Skin epidermis (tissue), 12 donors: ENCODE results near the gene HOXC13.

ENCODE experiments used
- H3K27ac ChIP-seq, 21 experiments: fragments of 200-600 bp; sonication (generic) in 11 of 21; one replicate each; pipeline ENCODE4 v1.5.0; 2020; ENCODE audit warnings: mild to moderate bottlenecking in 3 of 21, inconsistent platforms in 2 of 21, moderate library complexity in 2 of 21
- H3K4me3 ChIP-seq, 7 experiments: fragments of 200-600 bp; sonication (generic) in 2 of 7; one replicate each; pipeline ENCODE4 v1.5.0; 2020; ENCODE audit warnings: inconsistent platforms in 2 of 7, mild to moderate bottlenecking in 2 of 7, moderate library complexity in 1 of 7

The HOXC13 gene, protein sequence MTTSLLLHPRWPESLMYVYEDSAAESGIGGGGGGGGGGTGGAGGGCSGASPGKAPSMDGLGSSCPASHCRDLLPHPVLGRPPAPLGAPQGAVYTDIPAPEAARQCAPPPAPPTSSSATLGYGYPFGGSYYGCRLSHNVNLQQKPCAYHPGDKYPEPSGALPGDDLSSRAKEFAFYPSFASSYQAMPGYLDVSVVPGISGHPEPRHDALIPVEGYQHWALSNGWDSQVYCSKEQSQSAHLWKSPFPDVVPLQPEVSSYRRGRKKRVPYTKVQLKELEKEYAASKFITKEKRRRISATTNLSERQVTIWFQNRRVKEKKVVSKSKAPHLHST

DNA sequence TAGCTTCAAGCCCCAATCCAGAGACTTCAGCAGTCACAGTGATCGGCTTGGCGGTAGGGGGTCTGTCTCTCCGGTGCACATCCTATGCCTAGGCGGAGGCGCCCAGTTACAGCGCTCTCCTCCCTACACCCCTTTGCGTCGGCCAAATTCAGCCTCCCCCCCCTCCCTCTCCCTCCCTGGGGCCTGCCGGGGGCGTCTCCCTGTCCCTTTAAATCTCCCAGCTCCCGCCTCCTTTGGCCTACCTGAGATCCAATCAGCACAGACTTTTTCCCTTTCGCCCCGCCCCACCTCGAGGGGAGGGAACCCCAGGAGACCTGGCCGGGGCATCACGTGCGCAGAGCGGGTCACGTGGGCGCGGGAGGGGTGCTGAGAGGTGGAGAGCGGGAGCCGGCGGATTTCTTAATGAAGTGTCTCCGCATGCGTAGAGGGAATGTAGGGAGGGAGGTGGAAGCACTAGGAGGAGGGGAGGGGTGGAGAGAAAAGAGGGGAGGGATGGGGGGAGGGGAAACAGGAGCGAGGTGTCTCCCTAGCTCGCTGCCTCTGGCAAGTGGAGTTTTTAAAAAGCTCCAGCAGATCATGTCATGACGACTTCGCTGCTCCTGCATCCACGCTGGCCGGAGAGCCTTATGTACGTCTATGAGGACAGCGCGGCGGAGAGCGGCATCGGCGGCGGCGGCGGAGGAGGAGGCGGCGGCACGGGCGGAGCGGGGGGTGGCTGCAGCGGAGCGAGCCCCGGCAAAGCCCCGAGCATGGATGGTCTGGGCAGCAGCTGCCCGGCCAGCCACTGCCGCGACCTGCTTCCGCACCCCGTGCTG lies at the start of gene HOXC13:
TSS of gene HOXC13 (plus strand) at position 506 of the 815 bp plus-strand sequence. CDS start at position 582, 76 bp downstream.
- H3K4me3 ChIP-seq = peak within 1 kb of the TSS; percentile 33 to 58 (median 40)
- peak within 1 kb of the TSS in 19 of 21 experiments; percentile 47 to 89 (median 72) for H3K27ac ChIP-seq

DNA sequence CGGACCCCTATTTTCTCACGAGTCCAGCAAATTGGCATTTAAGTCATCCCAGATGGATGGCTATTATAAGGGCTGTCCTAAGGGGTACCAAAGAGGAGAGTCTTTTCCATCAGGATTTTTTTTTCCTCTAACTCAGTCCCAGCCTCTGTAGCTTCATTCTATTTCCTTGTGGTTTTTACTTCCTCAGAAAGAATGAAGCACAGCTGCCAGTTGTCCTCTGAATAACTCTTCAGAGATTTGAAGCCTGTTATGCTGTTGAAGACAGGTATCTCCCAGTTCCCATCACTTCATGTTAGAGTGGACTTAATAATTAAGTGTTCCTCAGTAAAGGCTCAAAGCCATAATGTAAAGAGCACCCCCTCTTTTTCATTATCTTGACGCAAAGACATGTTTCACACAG lies 48.5 kb upstream of the HOXC13 start:
- no peak overlapping the region for H3K4me3 ChIP-seq
- no peak overlapping the region for H3K27ac ChIP-seq

DNA sequence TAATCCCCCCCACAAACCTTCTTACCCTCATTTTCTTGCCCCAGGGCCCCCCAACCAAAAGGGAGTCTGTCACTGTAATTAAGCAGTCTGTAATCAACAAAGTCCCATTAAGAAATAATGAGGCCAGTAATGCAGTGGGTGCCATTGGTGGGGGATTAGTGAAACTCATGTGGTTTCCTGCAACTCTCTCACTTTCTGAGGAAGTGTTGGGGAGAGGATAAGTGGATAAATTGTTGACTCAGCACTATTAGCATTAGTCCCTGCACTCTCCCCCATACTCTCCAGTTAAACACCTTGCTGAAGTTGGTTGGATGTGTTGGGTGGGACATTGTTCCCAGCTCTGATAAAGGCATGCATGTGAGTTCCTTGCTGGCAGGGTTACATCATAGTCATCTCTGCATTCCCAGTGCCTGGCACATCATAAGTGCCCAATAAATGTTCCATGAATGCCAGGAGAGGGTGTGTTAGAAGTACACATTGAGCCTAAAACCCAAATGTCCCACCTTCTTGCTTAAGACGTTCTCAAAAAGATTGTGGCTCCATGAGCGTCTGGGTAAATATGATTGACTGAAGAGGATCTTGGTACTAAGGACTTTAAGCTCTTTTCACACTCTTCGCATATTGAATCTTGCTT lies 45.8 kb upstream of the HOXC13 start:
- Histone ChIP-seq H3K27ac (no peak overlapping the region), H3K4me3 (no peak overlapping the region)

DNA sequence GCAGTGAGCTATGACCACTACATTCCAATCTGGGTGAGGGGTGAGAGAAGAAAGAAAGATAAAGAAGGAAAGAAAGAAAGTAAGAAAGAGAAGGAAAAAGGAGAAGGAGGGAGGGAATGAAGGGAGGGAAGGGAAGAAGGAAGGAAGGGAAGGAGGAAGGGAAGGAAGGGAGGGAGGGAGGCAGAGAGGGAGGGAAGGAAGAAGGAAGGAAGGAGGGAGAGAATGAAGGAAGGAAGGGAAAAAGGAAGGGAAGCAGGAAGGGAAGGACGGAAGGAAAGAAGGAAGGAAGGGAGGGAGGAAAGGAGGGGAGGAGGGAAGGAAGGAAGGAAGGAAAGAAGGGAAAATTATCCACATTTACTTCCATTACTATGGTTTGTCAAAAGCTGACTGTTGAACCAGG lies 39.4 kb upstream of the HOXC13 start:
- H3K4me3 ChIP-seq = no peak overlapping the region
- no peak overlapping the region for H3K27ac ChIP-seq

DNA sequence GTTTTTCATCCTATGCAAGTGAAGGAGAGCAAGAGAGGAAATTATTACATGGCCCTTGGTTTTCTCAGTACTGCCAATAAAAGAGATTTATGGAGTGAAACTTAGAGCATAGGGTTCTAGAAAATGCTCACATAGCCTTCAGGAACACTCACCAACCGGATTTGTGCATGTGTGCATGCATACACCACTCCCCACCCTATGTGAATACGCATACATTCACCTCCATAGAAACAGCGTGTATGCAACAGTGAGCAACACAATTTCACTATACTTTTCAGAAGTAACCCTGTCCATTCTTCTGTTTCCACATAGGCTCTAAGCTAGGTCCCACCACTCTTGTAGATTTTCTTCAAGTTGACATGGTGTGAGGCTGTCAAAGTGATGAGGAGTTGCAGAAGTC lies 31.5 kb upstream of the HOXC13 start:
- Histone ChIP-seq H3K4me3 (no peak overlapping the region), H3K27ac (no peak overlapping the region)

DNA sequence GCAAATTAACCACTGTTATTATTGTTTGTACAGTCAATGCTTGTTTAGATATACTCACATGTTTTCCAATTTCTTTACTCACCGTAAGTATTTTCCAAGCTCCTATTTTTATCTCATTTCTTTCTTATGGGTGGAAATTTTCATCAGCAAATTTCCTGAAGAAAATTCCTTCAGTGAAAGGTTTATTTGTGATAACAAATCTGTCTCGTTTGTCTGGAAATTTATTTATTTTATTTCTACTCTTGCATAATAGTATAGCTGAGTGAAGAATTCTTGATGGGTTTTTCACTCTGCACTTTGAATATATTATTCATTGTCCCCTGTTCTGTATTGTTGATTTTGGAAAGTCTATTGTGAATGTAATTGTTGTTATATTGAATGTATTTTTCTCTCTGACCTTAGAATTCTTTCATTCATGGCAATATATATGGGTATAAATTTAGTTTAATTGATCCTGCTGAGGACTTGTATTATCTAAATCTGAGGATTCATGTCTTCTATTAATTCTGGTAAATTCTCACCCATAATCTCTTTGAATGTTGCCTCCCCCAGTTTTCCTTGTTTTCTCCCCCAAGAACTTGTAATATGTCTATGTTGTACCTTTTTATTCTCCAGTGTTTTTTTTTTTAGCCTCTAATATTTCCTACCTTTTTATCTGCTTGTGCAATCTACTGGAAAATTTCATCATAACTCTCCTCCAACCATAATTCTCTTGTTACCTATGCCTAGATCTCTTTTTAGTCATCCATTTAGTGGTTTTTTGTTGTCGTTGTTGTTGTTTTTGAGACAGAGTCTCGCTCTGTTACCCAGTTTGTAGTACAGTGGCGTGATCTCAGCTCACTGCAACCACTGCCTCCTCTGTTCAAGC lies 21.6 kb upstream of the HOXC13 start:
- no peak overlapping the region for H3K4me3 ChIP-seq
- no peak overlapping the region for H3K27ac ChIP-seq

DNA sequence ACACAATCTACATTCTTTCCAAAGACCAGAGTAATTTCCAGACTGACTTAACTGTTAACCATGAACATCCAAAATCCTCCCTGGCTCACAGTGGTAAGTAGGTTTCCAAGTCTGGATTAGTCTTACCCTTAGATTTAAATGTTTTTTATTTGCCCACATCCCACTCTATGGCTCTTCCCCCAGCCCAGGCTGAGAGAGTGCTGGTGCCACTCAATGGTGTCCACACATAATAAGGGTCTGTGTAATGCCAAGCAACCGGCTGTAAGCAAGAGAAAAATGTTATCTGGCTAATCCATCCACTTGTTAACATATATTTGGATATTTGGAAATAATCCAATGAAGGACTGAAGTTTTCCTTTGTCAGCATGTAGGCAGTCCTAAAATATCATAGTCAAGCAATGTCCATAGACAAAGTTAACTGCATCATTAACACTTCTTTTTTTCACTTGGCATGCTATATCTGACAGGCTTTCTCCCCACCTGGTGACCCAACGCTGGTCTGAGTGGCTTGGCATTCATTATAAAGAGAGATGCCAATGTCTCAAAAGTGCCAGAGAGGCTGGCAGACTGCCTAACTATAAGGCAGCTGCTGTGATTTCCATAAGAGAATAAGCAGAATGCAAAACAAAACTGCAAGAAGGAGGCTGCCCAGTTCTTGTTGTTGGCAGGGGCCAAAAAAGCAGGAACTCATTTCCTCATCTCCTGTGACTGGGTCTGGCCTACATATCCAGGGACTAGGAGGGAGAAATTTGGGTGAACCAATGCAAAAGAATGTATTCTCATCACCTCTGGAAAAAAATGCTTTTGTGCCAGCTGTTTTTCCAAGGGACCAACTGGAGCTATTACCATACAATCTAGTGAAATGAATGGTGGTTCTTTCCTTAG lies 13.9 kb upstream of the HOXC13 start:
- Histone ChIP-seq H3K27ac (no peak overlapping the region), H3K4me3 (no peak overlapping the region)

DNA sequence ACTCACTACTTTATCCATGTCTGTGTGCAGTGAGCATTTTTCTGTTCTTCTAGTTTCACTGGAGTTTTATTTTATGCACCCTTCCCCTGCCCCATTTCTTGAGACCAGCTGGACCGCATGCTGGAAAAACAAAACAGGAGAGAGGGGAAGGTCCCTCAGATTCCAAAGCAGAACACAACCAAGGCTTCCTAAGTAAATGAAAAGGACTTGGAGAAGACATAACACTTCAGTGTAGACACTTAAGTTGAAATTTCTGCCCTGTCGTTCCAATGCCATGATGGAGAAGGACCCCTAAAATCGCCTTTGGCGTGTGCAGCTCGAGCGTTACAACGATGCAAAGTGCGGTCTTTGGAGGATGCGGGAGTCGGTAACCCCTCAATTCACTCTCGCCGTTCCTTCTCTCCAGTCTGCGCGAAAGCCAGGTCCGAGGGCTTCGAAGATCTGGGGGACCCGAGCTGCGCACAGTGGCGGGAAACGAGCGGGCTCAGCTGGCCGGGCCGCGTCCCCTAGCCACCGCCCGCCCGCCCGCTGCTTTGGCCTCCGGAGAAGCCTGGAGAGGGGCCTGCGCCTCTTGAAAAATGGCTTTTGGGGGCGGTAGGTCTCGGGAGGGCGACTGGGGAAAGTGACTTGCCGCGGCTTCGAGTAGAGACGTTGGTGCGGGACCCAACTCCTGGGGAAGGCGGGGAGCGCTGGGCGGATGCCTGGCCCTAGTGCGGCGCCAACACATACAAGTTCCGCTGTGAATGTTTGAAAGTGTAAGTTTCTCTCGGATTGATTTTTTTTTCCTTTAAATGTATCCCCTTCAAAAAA lies 11.2 kb upstream of the HOXC13 start:
- H3K27ac ChIP-seq = no peak overlapping the region
- no peak overlapping the region for H3K4me3 ChIP-seq

DNA sequence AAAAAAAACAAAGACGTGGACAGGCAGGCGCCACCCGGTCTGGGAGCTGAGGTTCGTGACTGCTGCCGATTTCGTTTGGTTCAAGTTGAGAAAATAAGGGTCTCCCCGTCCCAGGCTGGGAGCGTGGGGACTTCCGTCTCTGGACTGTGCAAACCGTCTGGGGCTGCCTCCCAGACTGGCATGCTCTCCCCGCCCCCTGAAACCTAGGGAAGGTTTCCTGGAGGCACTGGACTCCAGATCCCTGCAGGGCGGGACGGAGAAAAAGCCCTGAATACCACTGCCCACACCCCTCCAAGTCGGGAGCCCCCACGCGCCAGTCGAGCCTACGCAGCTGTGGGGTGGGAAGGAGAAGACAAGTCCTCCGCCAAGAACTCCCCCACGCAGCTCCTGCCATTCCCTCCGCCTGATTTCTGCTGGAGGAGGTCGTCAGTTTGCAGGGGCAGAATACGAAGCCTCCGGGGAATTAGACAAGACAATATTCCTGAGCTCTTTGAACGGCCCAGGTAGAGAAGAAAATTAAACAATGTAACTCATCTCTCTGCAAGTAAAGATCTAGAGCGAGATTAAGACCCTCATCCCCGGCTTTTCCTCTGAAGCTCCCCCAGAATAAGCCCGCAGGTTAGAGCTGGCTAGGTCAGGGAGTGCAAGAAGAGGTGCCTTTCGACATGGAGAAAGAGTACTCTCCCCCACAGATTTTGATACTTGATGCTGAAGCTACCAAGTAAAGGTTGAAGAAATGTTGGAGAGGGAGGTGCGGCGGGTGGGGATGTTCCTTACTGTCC lies 10.4 kb upstream of the HOXC13 start:
- no peak overlapping the region for H3K4me3 ChIP-seq
- no peak overlapping the region for H3K27ac ChIP-seq

DNA sequence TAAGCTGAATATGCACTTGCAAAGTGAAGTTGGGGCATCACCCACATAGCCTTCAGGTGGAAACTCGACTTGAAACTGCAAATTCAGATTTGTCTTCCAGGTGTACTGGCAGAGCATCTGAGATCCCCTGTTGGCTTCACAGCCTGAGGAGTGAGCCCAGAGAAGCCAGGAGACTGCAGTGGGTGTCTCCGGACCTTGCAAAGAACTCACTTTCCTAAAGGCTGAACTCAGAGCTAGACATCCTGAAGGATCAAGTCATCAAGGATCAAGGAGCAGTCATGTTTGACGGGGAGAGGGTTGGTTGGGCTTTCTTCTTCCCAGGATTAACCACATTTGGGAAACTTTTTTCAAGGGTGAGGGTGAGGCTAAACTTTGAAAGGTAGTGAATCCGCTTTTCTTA lies 9.1 kb upstream of the HOXC13 start:
- H3K4me3 ChIP-seq = no peak overlapping the region
- no peak overlapping the region for H3K27ac ChIP-seq

DNA sequence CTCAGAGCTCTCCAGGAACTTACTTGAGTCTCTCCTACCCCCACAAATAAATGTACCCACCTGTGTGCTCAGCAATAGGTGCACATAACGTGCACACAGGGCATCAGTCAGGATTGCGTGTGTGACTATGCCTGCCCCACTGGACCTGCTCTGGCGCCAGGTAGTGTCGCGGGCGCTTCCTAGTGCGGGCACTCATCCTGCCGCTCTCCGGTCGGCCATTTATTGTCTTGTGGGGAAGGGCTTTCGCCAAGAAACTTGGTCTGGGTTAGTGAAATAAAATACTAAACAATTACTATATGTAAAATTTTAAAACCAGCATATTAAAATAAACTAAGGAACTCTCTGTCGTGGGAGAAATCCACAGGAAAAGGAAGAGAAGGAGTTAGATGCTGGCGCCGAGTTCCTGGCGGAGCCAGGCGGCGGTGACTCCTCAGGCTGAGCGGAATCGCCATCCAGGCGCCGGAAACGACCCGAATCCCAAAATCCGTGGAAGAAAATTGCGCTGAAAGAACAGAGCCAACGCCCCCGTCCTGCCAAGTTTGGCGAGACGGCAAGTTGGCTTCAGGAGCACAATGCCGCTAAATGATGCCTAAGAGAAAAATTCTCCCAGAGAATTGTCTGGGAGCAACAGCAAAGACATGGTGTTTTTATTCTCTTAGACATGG lies 7.9 kb upstream of the HOXC13 start:
- no peak overlapping the region for H3K4me3 ChIP-seq
- no peak overlapping the region for H3K27ac ChIP-seq

DNA sequence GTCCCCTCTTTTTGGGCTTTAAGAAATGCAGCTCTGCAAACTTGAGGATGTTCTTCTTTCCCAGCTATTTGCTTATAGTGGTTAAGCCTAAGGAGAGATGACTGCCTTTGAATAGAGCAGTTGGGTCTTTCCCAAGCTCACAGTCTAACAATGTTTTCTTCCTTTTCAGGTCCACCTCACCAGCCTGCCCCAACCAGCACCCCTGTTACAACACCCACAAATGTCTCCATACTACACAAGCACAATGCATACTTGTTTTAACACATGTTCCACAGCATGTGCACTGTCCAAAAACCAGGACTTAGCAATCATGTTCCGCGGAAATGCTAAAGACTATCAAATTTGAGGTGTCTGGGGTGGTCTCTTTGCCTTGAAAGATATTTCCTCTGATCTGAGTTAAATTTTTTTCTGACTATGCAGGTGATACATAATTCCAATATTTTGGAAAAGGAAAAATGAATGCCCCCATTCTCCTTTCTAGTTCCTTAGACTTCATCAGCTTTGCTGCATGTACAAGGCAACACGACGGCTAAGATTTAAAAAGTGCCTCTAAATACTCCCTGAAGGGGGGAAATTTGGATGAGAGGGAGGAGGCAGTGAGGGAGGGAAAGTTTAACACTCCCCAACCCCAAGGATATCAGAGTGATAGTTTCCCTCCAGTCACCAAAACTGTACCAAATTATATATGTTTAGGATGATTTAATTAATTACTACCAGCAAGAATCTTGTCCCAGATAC lies 6.6 kb upstream of the HOXC13 start:
- Histone ChIP-seq H3K4me3 (no peak overlapping the region), H3K27ac (no peak overlapping the region)

DNA sequence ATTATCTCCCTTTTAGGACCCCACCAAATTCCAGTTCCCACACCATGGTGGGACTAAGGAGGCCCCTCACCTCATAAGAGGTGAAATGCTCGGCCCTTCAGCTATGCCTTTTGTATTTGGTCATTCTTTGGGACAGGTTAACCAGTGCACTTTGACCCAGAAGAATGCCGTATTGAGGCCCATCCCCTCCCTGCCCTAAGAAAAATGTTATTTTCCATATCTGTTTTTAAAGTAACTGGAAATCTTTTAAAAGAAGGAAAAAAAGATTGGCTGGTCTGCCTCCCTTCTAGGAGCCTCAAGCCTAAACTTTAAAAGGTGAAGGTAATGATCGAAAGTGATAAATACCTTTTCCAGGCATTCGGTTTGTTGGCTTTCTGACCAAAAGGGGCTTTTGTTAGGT lies 5.7 kb upstream of the HOXC13 start:
- Histone ChIP-seq H3K4me3 (no peak overlapping the region), H3K27ac (no peak overlapping the region)

DNA sequence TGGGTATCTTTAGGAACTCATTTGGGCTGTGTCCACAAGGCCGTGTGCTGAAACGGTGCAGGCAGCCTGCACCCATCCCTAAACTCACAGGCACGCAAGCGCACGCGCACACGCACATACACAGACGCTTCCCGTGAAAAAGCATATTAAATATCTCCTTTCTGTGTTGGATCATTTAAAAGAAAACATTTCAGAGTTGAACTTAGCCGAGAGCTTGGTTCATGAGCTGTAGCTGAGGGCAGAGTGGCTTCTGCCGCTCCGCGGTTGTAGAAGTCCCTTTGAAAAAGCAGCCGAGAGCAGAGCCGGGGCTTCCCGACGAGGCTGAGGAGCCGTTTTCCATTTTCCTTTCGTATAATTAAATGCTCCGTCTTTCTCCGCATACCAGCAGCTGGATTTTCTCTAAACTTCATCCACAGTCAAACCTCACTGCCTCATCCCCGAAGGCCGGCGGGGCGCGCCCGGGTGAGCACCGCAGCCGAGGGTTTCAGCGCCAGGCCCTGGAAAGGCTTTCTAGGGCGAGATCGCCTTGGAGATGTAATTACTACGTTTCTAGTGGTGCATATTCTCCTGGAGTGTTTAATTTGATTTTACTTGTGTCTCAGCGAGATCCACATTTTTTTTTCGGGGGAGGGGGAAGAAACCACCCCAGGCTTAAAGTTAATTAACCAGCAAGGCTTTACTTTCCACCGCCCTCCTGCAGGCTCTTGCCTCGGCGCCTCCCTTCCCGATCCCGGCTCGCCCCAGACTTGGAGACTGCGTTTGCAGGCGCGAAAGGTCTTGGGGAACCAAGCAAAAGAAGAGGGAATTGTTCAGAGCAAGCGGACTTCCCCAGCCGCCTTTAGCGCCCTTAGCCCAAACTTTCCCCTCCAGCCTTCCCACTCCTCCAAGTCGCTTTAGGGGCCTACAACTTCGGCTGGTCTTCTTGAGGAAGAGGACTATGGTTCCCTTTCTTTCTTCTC lies 3.0 kb upstream of the HOXC13 start:
- H3K4me3 ChIP-seq = no peak overlapping the region
- no peak overlapping the region for H3K27ac ChIP-seq

DNA sequence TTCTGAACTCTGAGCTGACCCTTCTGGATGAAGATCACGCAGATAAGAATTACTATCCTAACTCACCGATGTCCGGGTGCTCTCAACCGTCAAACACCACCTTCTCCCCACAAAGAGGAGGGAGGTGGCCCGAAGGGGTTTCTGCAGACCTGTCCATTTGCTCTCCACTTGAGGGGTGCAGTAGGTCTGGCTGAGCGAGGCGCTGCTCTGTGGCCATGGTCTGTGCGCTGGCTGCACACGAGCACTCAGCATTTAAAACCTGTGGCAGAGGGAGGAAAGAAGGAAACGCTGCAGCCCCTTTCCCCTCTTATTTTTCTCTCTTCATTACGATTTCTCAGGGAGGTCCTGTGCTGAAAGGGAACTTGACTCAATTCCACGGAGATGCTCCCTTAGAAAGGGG lies 1.5 kb upstream of the HOXC13 start:
- H3K4me3 ChIP-seq = no peak overlapping the region
- no peak overlapping the region for H3K27ac ChIP-seq
